Coronary artery (tissue), 2 donors: ENCODE data around the gene CSNK1A1.

ENCODE experiments used
- DNase-seq: peaks from one replicate; pipeline ENCODE4 v3.0.0-alpha.2; 2017; ENCODE audit warnings: low spot score
- H3K27ac ChIP-seq, 2 donors: fragments of 200-600 bp; sonication (generic); one replicate each; pipeline ENCODE4 v1.5.1; 2016 to 2019
- H3K4me3 ChIP-seq: fragments of 200-600 bp; sonication (generic); 2 replicates; pipeline ENCODE4 v1.5.1; 2016; ENCODE audit warnings: mild to moderate bottlenecking, moderate library complexity
- TF ChIP-seq, protein P1 (sequence below): fragments of 200-600 bp; sonication (generic); IDR thresholded peaks from one replicate; pipeline ENCODE4 v1.5.1; 2019; ENCODE audit warnings: antibody characterized with exemption

CSNK1A1 gene

DNA sequence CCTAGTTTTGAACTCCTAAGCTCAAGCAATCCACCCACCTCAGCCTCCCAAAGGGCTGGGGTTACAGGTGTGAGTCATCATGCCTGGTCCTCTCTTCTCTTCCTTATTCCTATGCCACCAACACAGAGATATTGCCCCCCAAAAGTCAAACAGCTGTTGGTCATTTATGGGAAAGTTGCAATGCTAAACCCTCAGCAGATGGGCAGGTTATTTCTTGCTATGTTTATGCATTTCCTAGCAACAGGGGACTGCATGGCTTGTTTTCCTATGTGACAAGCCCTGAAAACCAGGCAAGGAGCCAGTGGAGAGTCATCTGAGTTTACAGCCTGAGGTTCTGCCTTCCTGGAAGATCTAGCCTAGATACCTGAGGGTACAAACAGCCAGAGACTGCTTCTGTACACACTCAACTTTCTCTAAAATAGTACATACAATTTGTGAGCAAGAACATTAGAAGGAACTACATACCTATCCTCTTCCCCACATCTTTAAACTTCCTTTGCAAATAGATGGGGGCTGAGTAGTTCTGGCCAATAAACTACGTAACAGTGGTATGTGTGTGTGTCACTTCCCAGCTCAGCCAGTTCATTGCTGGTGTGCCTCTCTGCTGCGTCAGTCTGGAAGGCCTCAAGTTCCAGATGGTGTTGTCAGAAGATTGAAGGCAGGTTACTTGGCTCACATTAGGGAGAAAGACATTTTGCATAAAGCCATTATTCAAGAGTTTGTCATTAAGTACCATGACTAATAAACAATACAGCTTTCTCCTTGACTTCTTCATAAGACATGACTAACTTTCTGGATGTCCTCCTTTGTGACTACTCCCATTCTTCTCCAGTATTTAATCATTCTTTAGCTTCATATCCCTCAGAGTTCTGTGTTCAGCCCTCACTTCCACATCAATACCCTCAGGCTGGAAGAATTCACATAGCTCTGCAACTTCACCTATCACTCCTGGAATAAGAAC, 65.3 kb downstream of the CSNK1A1 start:
- Histone ChIP-seq H3K27ac (peak overlapping the region; percentile 85 to 95), H3K4me3 (no peak overlapping the region)
- TF ChIP-seq, protein P1, sequence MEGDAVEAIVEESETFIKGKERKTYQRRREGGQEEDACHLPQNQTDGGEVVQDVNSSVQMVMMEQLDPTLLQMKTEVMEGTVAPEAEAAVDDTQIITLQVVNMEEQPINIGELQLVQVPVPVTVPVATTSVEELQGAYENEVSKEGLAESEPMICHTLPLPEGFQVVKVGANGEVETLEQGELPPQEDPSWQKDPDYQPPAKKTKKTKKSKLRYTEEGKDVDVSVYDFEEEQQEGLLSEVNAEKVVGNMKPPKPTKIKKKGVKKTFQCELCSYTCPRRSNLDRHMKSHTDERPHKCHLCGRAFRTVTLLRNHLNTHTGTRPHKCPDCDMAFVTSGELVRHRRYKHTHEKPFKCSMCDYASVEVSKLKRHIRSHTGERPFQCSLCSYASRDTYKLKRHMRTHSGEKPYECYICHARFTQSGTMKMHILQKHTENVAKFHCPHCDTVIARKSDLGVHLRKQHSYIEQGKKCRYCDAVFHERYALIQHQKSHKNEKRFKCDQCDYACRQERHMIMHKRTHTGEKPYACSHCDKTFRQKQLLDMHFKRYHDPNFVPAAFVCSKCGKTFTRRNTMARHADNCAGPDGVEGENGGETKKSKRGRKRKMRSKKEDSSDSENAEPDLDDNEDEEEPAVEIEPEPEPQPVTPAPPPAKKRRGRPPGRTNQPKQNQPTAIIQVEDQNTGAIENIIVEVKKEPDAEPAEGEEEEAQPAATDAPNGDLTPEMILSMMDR, result no peak
- DNase-seq, result peak; percentile 93

DNA sequence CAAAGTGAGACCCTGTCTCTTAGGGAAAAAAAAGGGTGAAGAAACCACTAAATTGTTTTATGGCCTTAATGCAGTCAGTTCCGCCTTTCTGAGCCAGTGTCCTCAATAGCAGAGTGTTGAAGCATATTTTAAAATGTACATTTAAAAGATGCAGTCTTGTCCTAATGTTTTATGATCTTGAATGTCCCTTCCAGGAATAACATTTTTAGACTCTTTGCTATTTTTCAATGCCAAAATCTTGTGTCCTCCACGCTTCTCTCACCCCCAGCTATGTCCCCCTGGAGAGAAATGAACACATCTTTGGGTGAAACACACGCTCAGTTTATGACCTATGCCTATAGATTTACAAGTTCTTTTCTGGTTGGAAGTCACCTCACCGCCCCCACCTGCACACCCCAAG, 69.8 kb downstream of the CSNK1A1 start:
- TF ChIP-seq, protein P1, result no peak
- peak overlapping the region in 1 of 2 donors; percentile 54 for H3K27ac ChIP-seq
- no peak overlapping the region for H3K4me3 ChIP-seq
- DNase-seq, result no peak

DNA sequence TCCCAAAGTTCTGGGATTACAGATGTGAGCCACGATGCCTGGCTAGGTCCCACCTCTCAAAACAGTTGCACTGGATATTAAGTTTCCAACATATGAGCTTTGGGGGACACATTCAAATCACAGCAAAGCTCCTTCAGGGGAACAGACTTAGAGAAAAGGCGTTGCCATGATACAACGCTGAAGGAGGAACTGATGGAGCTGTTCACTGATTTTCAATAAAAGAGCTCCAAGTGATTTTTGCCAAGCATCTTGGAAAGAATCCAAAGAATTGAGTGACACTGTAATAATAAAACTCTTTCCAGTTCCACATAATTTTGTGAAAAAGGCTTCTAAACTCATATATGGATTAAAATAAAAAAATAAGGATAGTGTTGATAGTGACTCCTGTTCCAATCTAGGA, 72.5 kb downstream of the CSNK1A1 start:
- no peak overlapping the region for H3K27ac ChIP-seq
- TF ChIP-seq, protein P1, result no peak
- DNase-seq, result no peak
- no peak overlapping the region for H3K4me3 ChIP-seq

DNA sequence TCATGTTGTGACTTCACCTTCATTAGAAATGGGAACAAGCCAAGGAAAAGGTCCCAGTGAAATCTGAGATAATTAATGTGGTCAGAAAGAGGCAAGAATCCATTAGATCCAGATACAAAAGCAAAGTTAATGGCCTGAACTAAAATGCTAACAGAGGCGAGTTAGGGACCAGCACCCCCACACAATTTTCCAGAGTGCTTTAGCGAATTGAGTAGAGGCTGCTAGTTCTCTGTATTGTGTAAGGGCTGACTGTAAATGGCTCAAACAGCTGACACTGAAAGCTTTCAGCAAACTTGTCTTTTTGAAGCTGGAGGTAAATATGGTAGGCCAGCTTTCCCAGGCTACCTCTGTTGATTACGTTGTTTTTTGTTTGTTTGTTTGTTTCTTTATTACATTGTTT, 75.5 kb downstream of the CSNK1A1 start:
- TF ChIP-seq, protein P1, result no peak
- Histone ChIP-seq H3K27ac (no peak overlapping the region), H3K4me3 (no peak overlapping the region)
- DNase-seq, result no peak

DNA sequence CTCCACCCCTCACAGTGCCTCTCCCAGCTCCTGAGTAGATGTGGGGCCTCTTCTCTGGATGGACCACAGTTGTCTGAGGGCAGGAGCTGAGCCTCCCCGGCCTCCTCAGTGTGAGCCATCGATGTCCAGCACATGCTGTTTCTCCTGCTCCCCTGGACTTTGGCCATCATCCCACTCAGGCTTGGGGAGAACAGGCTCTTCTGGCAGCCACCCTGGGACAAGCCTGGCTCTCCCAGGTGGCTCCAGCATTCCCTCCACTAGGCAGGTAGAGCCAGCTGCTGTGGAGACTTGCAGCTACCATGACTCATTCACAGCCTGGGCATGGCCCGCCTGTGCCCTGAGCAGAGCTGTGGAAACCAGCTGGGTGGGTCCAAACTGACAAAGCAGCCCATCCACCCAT, 77.0 kb downstream of the CSNK1A1 start:
- DNase-seq, result no peak
- Histone ChIP-seq H3K27ac (no peak overlapping the region), H3K4me3 (no peak overlapping the region)
- TF ChIP-seq, protein P1, result no peak

DNA sequence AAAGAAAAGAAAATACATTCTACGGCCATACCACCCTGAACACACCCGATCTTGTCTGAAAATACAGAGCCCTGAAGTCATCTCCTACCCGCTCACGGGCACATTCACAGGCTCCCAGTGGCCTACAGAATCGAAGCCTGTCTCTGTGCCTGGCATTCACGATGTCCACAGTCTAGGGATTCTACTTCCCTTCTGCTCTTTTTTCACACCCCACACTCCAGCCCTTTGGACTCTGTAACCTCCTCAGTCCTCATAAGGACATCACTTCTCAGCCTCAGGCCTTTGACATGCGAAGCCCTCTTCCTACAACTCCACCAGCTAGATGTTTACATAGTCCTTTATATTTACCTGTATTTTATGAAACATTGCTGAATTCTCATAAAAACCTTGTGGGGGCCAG, 77.8 kb downstream of the CSNK1A1 start:
- H3K27ac ChIP-seq, result no peak overlapping the region
- TF ChIP-seq, protein P1, result no peak
- DNase-seq, result no peak
- H3K4me3 ChIP-seq, result no peak overlapping the region

DNA sequence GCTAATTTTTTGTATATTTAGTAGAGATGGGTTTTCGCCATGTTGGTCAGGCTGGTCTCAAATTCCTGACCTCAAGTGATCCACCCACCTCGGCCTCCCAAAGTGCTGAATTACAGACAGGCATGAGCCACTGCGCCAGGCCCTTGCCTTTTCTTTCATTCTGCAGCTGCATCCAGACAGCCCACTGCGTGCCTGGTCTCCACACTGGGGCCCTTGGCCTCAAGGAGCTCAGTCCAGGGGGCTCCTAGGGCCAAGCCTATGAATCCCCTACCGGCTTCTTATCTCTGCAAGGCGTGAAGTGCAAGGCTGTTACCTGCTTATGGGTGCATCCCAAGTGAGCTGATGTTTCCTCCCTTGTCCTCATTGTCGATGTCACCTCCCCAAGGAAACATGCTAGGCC, 78.8 kb downstream of the CSNK1A1 start:
- TF ChIP-seq, protein P1, result no peak
- Histone ChIP-seq H3K4me3 (no peak overlapping the region), H3K27ac (no peak overlapping the region)

More for the DNA sequence above, 78.8 kb downstream of the CSNK1A1 start:
- DNase-seq, result no peak
